HG03064 (cell line): ENCODE results near the gene CTCFL.

Experiments used
- ATAC-seq: cut with Tn5 transposase; IDR thresholded peaks from one replicate; pipeline ENCODE4 v1.9.1; 2021; ENCODE audit warnings: low read depth; ENCODE audit not compliant: unreplicated experiment

CTCFL gene

GRCh38 chr20:57469418-57470211, 55.3 kb downstream of the CTCFL start:
- ATAC-seq: no peak

- ATAC-seq: no peak
These were observed 56.2 kb downstream of the CTCFL start for GRCh38 chr20:57468523-57469417.

- no peak for ATAC-seq
These were observed 57.2 kb downstream of the CTCFL start for GRCh38 chr20:57467742-57468141.

GRCh38 chr20:57465943-57466342, 59.0 kb downstream of the CTCFL start:
- ATAC-seq: no peak

- no peak for ATAC-seq
These were observed 59.5 kb downstream of the CTCFL start for GRCh38 chr20:57465486-57465885.

GRCh38 chr20:57464642-57465211, 60.2 kb downstream of the CTCFL start:
- ATAC-seq: no peak

GRCh38 chr20:57462781-57463180, 62.2 kb downstream of the CTCFL start:
- no peak for ATAC-seq

- no peak for ATAC-seq
These were observed 63.2 kb downstream of the CTCFL start for GRCh38 chr20:57461726-57462125.

- no peak for ATAC-seq
These were observed 64.0 kb downstream of the CTCFL start for GRCh38 chr20:57460781-57461465.

GRCh38 chr20:57459897-57460296, 65.0 kb downstream of the CTCFL start:
- ATAC-seq: no peak

GRCh38 chr20:57459278-57459677, 65.7 kb downstream of the CTCFL start:
- ATAC-seq: no peak

GRCh38 chr20:57458400-57459160, 66.4 kb downstream of the CTCFL start:
- ATAC-seq: no peak

- no peak for ATAC-seq
These were observed 67.5 kb downstream of the CTCFL start for GRCh38 chr20:57457243-57458095.

- no peak for ATAC-seq
These were observed 68.8 kb downstream of the CTCFL start for GRCh38 chr20:57456116-57456515.

GRCh38 chr20:57455386-57455785, 69.6 kb downstream of the CTCFL start:
- ATAC-seq: no peak

- no peak for ATAC-seq
These were observed 72.9 kb downstream of the CTCFL start for GRCh38 chr20:57451795-57452661.

GRCh38 chr20:57451431-57451794, 73.5 kb downstream of the CTCFL start:
- no peak for ATAC-seq

GRCh38 chr20:57450931-57451330, 74.0 kb downstream of the CTCFL start:
- ATAC-seq: peak; percentile 29
